Stimulated activated CD4-positive, alpha-beta T cell treated with anti-CD3 and anti-CD28 coated beads, Interleukin-2, amount 100 ng/mL, for 24 hours (primary cell): ENCODE results near the gene RCBTB1.

Source experiments
- DNase-seq, 2 donors: peaks; one replicate each; pipeline ENCODE4 v3.0.0-alpha.2; 2020

Gene RCBTB1

DNA sequence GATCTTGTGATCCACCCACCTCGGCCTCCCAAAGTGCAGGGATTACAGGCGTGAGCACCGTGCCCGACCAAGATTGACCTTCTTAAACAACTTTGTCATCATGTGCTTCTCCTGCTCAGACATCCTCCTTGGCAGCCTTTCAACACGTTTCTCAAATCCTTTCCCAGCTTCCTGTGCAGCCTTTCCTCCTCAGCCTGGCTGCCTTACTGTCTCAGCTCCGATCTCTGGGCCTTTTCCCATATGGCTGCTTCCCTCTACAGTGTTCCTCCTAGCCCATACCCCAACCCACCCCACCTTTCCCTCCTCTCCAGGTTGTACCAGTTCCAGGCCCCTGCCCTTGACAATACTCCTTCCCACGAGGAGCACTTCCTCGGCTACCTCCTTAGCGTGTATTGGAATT, 82.4 kb downstream of the RCBTB1 start:
- no peak for DNase-seq

DNA sequence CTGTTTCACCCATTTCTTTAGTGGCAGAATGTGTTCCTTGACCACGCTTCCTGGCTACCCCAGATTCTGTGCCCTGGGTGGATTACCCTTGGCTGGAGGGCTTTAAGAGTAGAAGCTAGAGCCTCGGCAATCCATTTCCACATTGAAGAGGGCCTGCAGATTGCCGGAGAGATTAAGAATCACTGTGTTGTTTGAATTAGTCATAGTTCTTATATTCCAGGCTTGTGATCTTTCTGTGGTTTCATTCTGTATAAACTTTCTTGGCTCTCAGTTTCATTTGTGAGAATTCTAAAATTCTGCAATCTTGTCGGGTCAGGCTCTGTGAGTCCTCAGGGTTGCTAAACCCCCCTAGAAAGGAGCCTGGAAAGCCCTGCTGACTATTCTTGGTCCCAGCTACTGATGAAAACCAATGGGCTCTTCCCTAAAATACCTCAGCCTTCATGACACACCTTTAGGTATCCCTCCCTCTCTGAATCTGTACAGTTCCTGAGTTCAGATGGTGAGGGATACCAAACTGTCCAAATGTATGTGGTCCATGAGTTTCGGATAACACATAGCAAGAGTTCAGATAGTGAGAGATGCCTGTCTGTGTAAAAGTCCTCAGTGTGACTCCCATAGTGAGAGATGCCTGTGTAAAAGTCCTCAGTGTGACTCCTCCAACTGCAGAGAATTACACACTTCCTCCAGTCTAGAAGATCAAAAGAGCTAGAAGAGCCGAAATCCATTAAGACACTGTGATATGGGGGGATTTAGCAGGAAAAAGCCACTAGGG, 85.3 kb downstream of the RCBTB1 start:
- peak in 1 of 2 donors; percentile 6 for DNase-seq

DNA sequence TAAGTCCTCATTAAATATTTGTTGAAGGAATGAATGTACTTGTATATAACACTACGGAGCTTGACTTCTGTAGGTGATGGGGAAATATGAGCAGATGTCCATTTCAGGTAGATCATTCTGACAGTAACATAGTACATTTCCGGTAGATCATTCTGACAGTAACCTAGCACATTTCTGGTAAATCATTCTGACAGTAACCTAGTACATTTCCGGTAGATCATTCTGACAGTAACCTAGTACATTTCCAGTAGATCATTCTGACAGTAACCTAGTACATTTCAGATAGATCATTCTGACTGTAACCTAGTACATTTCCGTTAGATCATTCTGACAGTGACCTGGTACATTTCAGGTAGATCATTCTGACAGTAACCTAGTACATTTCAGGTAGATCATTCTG, 87.2 kb downstream of the RCBTB1 start:
- no peak for DNase-seq

DNA sequence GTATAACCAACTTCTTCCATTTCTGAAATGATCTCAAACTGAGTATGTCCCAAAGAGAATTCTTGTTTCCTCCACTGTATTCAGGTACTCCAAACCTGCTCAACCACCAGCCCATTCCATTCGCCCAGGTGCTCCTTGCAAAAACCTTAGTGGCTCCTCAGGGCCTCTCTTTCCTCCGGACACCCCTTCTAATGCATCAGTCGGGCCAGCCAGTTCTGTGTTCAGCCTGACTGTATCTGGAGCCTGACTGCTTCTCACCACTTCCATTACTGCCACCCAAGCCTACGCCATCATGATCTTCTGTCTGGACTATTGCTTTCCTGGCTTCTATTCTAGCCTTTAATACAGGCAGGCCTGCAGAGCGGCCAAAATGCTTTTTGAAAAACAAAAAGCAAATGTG, 88.1 kb downstream of the RCBTB1 start:
- DNase-seq: no peak

DNA sequence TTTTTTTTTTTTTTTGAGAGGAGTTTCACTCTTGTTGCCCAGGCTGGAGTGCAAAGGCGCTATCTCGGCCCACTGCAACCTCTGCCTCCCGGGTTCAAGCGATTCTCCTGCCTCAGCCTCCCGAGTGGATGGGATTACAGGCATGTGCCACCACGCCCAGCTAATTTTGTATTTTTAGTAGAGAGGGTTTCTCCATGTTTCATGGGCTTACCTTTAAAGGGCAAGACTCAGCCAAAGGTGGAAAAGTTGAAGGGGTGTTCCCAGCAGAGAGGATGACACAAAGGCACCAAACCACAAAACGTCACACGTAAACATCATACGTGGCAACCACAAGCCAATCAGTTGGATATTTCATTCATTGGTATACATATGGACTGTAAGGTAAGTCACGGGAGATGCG, 88.5 kb downstream of the RCBTB1 start:
- peak; percentile 48 to 55 for DNase-seq

DNA sequence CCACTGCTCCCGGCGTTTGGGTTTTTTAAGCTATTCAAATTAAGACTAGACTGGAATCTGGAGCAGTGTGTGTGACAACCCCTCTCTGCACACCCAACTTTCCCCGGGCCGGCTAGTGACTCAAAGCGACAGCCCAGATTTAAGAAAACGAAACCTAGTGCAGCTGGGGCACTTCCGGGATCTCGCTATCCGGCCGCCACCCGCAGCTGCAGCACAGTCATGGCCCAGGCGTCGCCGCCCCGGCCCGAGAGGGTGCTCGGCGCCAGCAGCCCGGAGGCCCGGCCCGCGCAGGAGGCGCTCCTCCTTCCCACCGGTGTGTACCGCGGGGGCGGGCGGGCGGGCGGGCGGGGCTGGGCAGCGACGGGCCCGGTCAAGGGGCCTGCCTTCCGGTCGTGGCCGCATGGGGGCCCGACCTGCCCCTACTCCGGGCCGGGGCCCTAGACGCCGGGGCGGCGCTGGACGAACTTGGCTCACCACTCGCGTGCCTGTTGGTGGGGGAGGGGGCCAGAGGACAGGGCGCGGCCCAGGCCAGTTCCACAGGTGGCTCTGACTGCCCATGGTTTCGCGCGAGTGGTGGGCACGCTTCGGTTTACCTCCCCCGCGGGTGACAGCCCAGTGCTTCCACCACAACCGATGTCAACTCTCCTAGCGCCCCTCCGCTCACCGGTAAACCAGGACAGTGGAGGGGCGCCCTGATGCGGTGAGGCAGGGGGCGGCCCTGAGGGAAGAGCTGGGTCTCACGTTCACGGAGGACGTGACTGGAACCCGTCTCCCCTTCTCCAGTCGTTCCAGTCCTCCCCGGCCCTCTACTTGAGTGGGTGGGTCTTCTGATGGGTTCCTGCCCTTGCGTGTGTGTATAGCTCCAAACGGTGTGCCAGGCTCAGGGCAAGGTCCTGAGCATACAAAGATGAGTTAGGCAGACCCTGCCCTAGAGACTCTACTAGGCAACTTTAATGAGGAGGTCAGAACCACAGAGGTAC, 89.3 kb downstream of the RCBTB1 start, which contains the start of gene PHF11:
TSS of gene PHF11 (plus strand) at position 171 of the 980 bp plus-strand sequence. CDS start at position 220, 49 bp downstream.
- peak; percentile 87 to 88 for DNase-seq

DNA sequence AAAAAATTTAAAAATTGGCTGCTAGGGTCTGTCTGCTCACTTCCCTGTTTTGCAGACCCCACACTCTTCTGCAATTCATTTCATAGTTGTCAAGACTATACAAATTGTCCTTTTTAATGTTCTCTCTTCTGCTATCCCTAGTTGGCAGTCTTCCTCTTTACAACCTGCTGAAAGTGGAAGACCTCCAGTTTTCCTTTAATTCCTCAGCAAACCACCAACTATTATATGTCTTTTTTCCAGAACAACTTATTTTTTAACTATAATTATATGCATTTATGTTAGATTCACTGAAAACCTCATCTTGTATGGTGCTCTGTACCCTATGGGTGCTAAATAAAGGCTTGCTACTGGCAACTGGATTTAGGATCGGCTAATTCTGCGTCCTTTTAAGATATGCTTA, 90.7 kb downstream of the RCBTB1 start:
- no peak for DNase-seq

DNA sequence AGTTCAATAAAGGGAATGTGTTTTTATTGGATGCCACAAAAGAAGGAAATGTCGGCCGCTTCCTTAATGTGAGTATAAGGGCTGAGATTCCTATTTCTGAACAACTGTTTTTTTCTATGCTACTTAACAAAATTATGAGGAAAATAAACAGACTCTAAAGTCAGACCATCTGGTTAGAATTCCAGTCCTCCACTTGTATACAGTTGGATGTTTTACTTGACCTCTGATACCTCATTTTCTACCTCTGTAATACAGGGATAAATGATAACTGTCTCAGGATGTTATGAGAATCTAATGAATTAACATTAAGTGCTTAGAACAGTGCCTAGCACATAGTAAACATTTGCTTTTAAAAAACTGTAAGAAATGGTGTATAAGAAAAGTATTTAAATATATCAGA, 96.8 kb downstream of the RCBTB1 start:
- DNase-seq: no peak
